HG02970 (cell line): ENCODE measurements around the gene HSF4.

Experiments
- ATAC-seq: cut with Tn5 transposase; IDR thresholded peaks from one replicate; pipeline ENCODE4 v1.9.1; 2021; ENCODE audit warnings: mild to moderate bottlenecking, moderate library complexity, moderate number of reproducible peaks; ENCODE audit not compliant: unreplicated experiment, low FRiP score

The HSF4 gene

GRCh38 chr16:67165121-67166078 lies 855 bp downstream of the HSF4 start:
- ATAC-seq, result no peak

GRCh38 chr16:67166110-67166547 lies 1.6 kb downstream of the HSF4 start:
- no peak for ATAC-seq

- ATAC-seq, result no peak
Observed at GRCh38 chr16:67166598-67167168, 2.1 kb downstream of the HSF4 start.

GRCh38 chr16:67167588-67167987 lies 3.0 kb downstream of the HSF4 start:
- no peak for ATAC-seq

GRCh38 chr16:67169011-67169451 lies 4.5 kb downstream of the HSF4 start:
- no peak for ATAC-seq

GRCh38 chr16:67169642-67170167 lies 5.2 kb downstream of the HSF4 start:
- ATAC-seq, result no peak

GRCh38 chr16:67170168-67170948 lies 5.8 kb downstream of the HSF4 start, which contains the start of gene NOL3:
NOL3 (plus strand) TSS chr16:67170538.
- ATAC-seq, result no peak

GRCh38 chr16:67170949-67171649 lies 6.6 kb downstream of the HSF4 start:
- no peak for ATAC-seq

GRCh38 chr16:67173323-67173722 lies 8.8 kb downstream of the HSF4 start:
- ATAC-seq, result no peak

- ATAC-seq, result no peak
Observed at GRCh38 chr16:67173808-67174705, 9.5 kb downstream of the HSF4 start.

- ATAC-seq, result no peak
Observed at GRCh38 chr16:67174706-67175231, 10.2 kb downstream of the HSF4 start.

- ATAC-seq, result no peak
Observed at GRCh38 chr16:67176662-67177061, 12.1 kb downstream of the HSF4 start.

- ATAC-seq, result no peak
Observed at GRCh38 chr16:67177743-67178699, 13.5 kb downstream of the HSF4 start.

GRCh38 chr16:67179421-67180080 lies 15.0 kb downstream of the HSF4 start:
- no peak for ATAC-seq

GRCh38 chr16:67180166-67180565 lies 15.6 kb downstream of the HSF4 start:
- ATAC-seq, result no peak

GRCh38 chr16:67181346-67181745 lies 16.8 kb downstream of the HSF4 start:
- no peak for ATAC-seq

- no peak for ATAC-seq
Observed at GRCh38 chr16:67182288-67182687, 17.7 kb downstream of the HSF4 start.
